Gastrocnemius medialis (tissue), 4 donors: Measurements from ENCODE around the gene MAP1LC3A. TPM values are rescaled to one million over a fixed set of nuclear protein-coding genes. Genes with fewer than 3 reads are reported as not detected.

ENCODE experiments used
- ATAC-seq, 2 donors: fragments of 150-250 bp; one replicate each; pipeline ENCODE4 v1.9.1; 2016
- DNase-seq, 2 donors: peaks; one replicate each; pipeline ENCODE4 v3.0.0-alpha.2; 2019
- H3K27ac ChIP-seq, 4 donors: fragments of 200-600 bp; sonication (generic); 1 replicate in 1 of 4; 2 replicates in 3 of 4; pipeline ENCODE4 v1.5.1; 2016 to 2018; ENCODE audit warnings: mild to moderate bottlenecking in 2 of 4, moderate library complexity in 1 of 4
- H3K27me3 ChIP-seq, 3 donors: fragments of 200-600 bp; sonication (generic) in 2 of 3; 1 replicate in 1 of 3; 2 replicates in 2 of 3; pipeline versions ENCODE4 v1.5.1 to v1.6.0; 2016 to 2019; ENCODE audit warnings: mild to moderate bottlenecking in 1 of 3, moderate library complexity in 1 of 3
- H3K36me3 ChIP-seq, 2 donors: fragments of 200-600 bp; sonication (generic) in 1 of 2; one replicate each; pipeline ENCODE4 v1.5.1; 2017 to 2018
- H3K4me1 ChIP-seq, 2 donors: fragments of 200-600 bp; sonication (generic) in 1 of 2; one replicate each; pipeline ENCODE4 v1.5.1; 2016 to 2017; ENCODE audit warnings: mild to moderate bottlenecking in 2 of 2
- H3K4me3 ChIP-seq, 4 donors: fragments of 200-600 bp; sonication (generic) in 3 of 4; 1 replicate in 1 of 4; 2 replicates in 3 of 4; pipeline ENCODE4 v1.5.1; 2016 to 2019; ENCODE audit warnings: mild to moderate bottlenecking in 2 of 4
- H3K9me3 ChIP-seq, 3 donors: fragments of 200-600 bp; sonication (generic) in 2 of 3; 1 replicate in 1 of 3; 2 replicates in 2 of 3; pipeline ENCODE4 v1.5.1; 2016 to 2019
- CTCF ChIP-seq, 5 experiments: fragments of 450-650 bp in 3 of 5; fragments of 200-600 bp in 2 of 5; sonication (generic) in 2 of 5; IDR thresholded peaks in 4 of 5; conservative IDR thresholded peaks in 1 of 5; 1 replicate in 4 of 5; 2 replicates in 1 of 5; pipeline ENCODE4 v1.5.1; 2016 to 2019; ENCODE audit warnings: antibody characterized with exemption in 5 of 5, mild to moderate bottlenecking in 3 of 5, moderate library complexity in 3 of 5
- POLR2A ChIP-seq, 2 donors: fragments of 450-650 bp; IDR thresholded peaks; one replicate each; pipeline ENCODE4 v1.6.1; 2017; ENCODE audit warnings: antibody characterized with exemption in 2 of 2, mild to moderate bottlenecking in 2 of 2, moderate library complexity in 2 of 2
- in situ Hi-C, 4 donors: fragments of 200-750 bp; cut with MboI; loops; one replicate each; pipeline versions ENCODE4 v1.15.0 to v1.8.0; 2017; ENCODE audit warnings: low sequenced_read_pairs in 4 of 4
- intact Hi-C: fragments of 100-400 bp; cut with DNase I; formaldehyde crosslinking; loops from one replicate; pipeline ENCODE4 v1.15.1; 2023; ENCODE audit warnings: low total_unique reads
- total RNA-seq, 4 donors: library from RNA; depleted of rRNA; stranded (reverse); fragments of >200 nt; gene quantifications; one replicate each; pipeline versions ENCODE4 v1.1.0 to v1.2.3, GENCODE V29; 2016

Gene MAP1LC3A
- total RNA-seq, 4 donors from 2014 or later: 41.5 to 62.7 (median 56.4) TPM

- Histone ChIP-seq H3K36me3 (no peaks in the 10 kb centered on the region), H3K27ac (peak overlapping the region in 1 of 4 donors; percentile 88), H3K27me3 (no peaks in the 10 kb centered on the region), H3K4me1 (peaks cover 5 to 11% of the 10 kb centered on the region in 2 donors), H3K4me3 (no peak overlapping the region), H3K9me3 (no peaks in the 10 kb centered on the region)
- DNase-seq (no peak), ATAC-seq (no peak)
- in situ Hi-C loops (no loop called here), intact Hi-C loops (no loop called here)
- TF ChIP-seq POLR2A (IDR thresholded peaks at IDR 0.05) (no peak), CTCF (IDR thresholded peaks at IDR 0.05 in 4 of 5, conservative IDR thresholded peaks at IDR 0.05 in 1 of 5) (no peak)
These were observed 2.1 kb downstream of the MAP1LC3A start for GRCh38 chr20:34560614-34561013.

GRCh38 chr20:34561661-34562060 is 3.1 kb downstream of the MAP1LC3A start:
- H3K27ac ChIP-seq: no peak overlapping the region
- no peak overlapping the region for H3K4me3 ChIP-seq
- in situ Hi-C loops: no loop called here
- peaks cover 5 to 11% of the 10 kb centered on the region in 2 donors for H3K4me1 ChIP-seq
- H3K9me3 ChIP-seq: no peaks in the 10 kb centered on the region
- no peaks in the 10 kb centered on the region for H3K36me3 ChIP-seq
- DNase-seq (no peak), ATAC-seq (no peak)
- intact Hi-C loops: no loop called here
- no peak for TF ChIP-seq CTCF (IDR thresholded peaks at IDR 0.05 in 4 of 5, conservative IDR thresholded peaks at IDR 0.05 in 1 of 5)
- TF ChIP-seq POLR2A (IDR thresholded peaks at IDR 0.05): no peak
- no peaks in the 10 kb centered on the region for H3K27me3 ChIP-seq

- H3K27me3 ChIP-seq: no peaks in the 10 kb centered on the region
- intact Hi-C loops: no loop called here
- H3K4me3 ChIP-seq: no peak overlapping the region
- ATAC-seq: no peak
- TF ChIP-seq CTCF (IDR thresholded peaks at IDR 0.05 in 4 of 5, conservative IDR thresholded peaks at IDR 0.05 in 1 of 5) (peak in 1 of 5 experiments; percentile 21), POLR2A (IDR thresholded peaks at IDR 0.05) (no peak)
- no peaks in the 10 kb centered on the region for H3K9me3 ChIP-seq
- in situ Hi-C loops: no loop called here
- H3K27ac ChIP-seq: no peak overlapping the region
- H3K36me3 ChIP-seq: no peaks in the 10 kb centered on the region
- peaks cover 5 to 10% of the 10 kb centered on the region in 2 donors for H3K4me1 ChIP-seq
- DNase-seq: no peak
These were observed 4.1 kb downstream of the MAP1LC3A start for GRCh38 chr20:34562641-34563040.

GRCh38 chr20:34564833-34565232 is 6.3 kb downstream of the MAP1LC3A start:
- peak in 1 of 2 donors; percentile 59 for ATAC-seq
- Histone ChIP-seq H3K4me3 (no peak overlapping the region), H3K36me3 (no peaks in the 10 kb centered on the region), H3K27me3 (no peaks in the 10 kb centered on the region), H3K9me3 (no peaks in the 10 kb centered on the region), H3K27ac (peak overlapping the region in 3 of 4 donors; percentile 10 to 41 (median 24)), H3K4me1 (peaks cover 5 to 6% of the 10 kb centered on the region in 2 donors)
- TF ChIP-seq POLR2A (IDR thresholded peaks at IDR 0.05) (no peak), CTCF (IDR thresholded peaks at IDR 0.05 in 4 of 5, conservative IDR thresholded peaks at IDR 0.05 in 1 of 5) (no peak)
- intact Hi-C loops: no loop called here
- DNase-seq: peak in 1 of 2 donors; percentile 43
- in situ Hi-C loops: no loop called here
